Measurements from ENCODE around the gene LY6G5C. TPM values are rescaled to one million over a fixed set of nuclear protein-coding genes. Genes with fewer than 3 reads are reported as not detected.

LY6G5C gene
- total and polyA plus RNA-seq, 9 of the 15 experiments (the other 6 are each of a cell fraction or from before 2014, with no cell fraction given): 0.10 to 0.67 (median 0.46) TPM; not detected in 4

- no peak for TF ChIP-seq THAP7 (CRISPR knock-in tag; IDR thresholded peaks at IDR 0.05)
- TF ChIP-seq LEF1 (IDR thresholded peaks at IDR 0.05): no peak
- no peak for TF ChIP-seq FOXP1 (CRISPR knock-in tag; IDR thresholded peaks at IDR 0.05)
- TF ChIP-seq TCF15 (CRISPR knock-in tag; IDR thresholded peaks at IDR 0.05): no peak
- no peak for TF ChIP-seq RBM39 (optimal IDR thresholded peaks at IDR 0.05; ENCODE audit: low read depth, low read length)
- TF ChIP-seq SIN3A (IDR thresholded peaks at IDR 0.05; ENCODE audit: borderline replicate concordance in 2 of 2, control insufficient read depth in 1 of 2, low read depth in 2 of 2, low read length in 2 of 2): no peak
- TF ChIP-seq FOXP4 (CRISPR knock-in tag; IDR thresholded peaks at IDR 0.05; ENCODE audit: borderline replicate concordance): no peak
- TF ChIP-seq CHD1 (IDR thresholded peaks at IDR 0.05; ENCODE audit: low read length): no peak
- 0 out of 2 replicates have a peak, but pooled peaks have one; percentile 15 for TF ChIP-seq SOX6 (IDR thresholded peaks at IDR 0.05)
- TF ChIP-seq ZNF133 (CRISPR knock-in tag; IDR thresholded peaks at IDR 0.05): no peak
- no peak; the same call in 1 of the 2 replicates for TF ChIP-seq DPF2 (IDR thresholded peaks at IDR 0.05)
- TF ChIP-seq HNRNPK (IDR thresholded peaks at IDR 0.05; ENCODE audit: low read depth, low read length, poor library complexity, severe bottlenecking): no peak
- no peak for TF ChIP-seq FOXA3 (CRISPR knock-in tag; conservative IDR thresholded peaks at IDR 0.05 in 1 of 2, IDR thresholded peaks at IDR 0.05 in 1 of 2)
- peak; percentile 2; the same call in 1 of the 2 replicates for TF ChIP-seq ZNF239 (CRISPR knock-in tag; IDR thresholded peaks at IDR 0.05)
- no peak for TF ChIP-seq ZNF24 (IDR thresholded peaks at IDR 0.05)
- TF ChIP-seq ZNF780A (CRISPR knock-in tag; IDR thresholded peaks at IDR 0.05): no peak
- no peak for TF ChIP-seq FOXJ2 (tag; IDR thresholded peaks at IDR 0.05)
- TF ChIP-seq ZFX (CRISPR knock-in tag; IDR thresholded peaks at IDR 0.05): no peak
- TF ChIP-seq MAFK (IDR thresholded peaks at IDR 0.05; ENCODE audit: low read length): peak; percentile 66; the same call in 1 of the 2 replicates
- no peak for TF ChIP-seq ATF2 (CRISPR knock-in tag; IDR thresholded peaks at IDR 0.05)
- TF ChIP-seq SRSF9 (IDR thresholded peaks at IDR 0.05; ENCODE audit: borderline replicate concordance, low read depth, low read length): no peak
- no peak for TF ChIP-seq KAT2B (IDR thresholded peaks at IDR 0.05; ENCODE audit: low read depth, low read length)
- TF ChIP-seq ZBED1 (IDR thresholded peaks at IDR 0.05): peak; percentile 62; the same call in 1 of the 2 replicates
- no peak for TF ChIP-seq CGGBP1 (CRISPR knock-in tag; IDR thresholded peaks at IDR 0.05)
These were observed 46.3 kb upstream of the LY6G5C start (continued) for GRCh38 chr6:31727034-31727716.
